ENCODE data around the gene FRY.
A peak's percentile ranks its signal among the peaks of the same experiment; 100 is the strongest.

The FRY gene

GRCh38 chr13:32087955-32088747 is 56.6 kb downstream of the FRY start:
- no peak overlapping the region for H3K4me3 ChIP-seq (ENCODE audit: low read depth, low read length)
- DNase-seq (ENCODE audit: low read depth), result no peak
- TF ChIP-seq, protein P1, sequence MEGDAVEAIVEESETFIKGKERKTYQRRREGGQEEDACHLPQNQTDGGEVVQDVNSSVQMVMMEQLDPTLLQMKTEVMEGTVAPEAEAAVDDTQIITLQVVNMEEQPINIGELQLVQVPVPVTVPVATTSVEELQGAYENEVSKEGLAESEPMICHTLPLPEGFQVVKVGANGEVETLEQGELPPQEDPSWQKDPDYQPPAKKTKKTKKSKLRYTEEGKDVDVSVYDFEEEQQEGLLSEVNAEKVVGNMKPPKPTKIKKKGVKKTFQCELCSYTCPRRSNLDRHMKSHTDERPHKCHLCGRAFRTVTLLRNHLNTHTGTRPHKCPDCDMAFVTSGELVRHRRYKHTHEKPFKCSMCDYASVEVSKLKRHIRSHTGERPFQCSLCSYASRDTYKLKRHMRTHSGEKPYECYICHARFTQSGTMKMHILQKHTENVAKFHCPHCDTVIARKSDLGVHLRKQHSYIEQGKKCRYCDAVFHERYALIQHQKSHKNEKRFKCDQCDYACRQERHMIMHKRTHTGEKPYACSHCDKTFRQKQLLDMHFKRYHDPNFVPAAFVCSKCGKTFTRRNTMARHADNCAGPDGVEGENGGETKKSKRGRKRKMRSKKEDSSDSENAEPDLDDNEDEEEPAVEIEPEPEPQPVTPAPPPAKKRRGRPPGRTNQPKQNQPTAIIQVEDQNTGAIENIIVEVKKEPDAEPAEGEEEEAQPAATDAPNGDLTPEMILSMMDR (IDR thresholded peaks at IDR 0.05; ENCODE audit: insufficient read depth, low read depth, low read length, missing control alignments), result no peak

GRCh38 chr13:32092496-32092895 is 60.9 kb downstream of the FRY start:
- DNase-seq (ENCODE audit: low read depth), result peak; percentile 35
- TF ChIP-seq, protein P1 (IDR thresholded peaks at IDR 0.05; ENCODE audit: insufficient read depth, low read depth, low read length, missing control alignments), result no peak
- no peak overlapping the region for H3K4me3 ChIP-seq (ENCODE audit: low read depth, low read length)

DNA sequence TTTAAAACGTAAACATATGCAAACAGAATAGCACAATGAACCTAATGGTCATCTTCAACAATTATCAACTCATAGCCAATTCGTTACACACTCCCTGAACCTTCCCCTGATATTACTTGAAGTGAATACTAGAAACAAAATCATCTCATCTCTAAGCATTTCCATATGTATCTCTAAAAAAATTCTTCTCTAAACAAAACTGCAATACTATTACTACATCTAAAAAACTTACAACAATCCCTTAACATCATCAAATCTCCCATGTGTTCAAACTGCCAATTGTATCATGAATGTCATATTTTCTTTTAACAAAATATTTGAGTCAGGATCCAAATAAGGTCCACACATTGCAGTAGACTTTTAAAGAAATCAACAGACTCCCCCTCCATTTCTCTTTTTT is 61.4 kb downstream of the FRY start:
- TF ChIP-seq, protein P1 (IDR thresholded peaks at IDR 0.05; ENCODE audit: insufficient read depth, low read depth, low read length, missing control alignments), result no peak
- DNase-seq (ENCODE audit: low read depth), result no peak

GRCh38 chr13:32098272-32098671 is 66.7 kb downstream of the FRY start:
- H3K4me3 ChIP-seq (ENCODE audit: low read depth, low read length), result no peak overlapping the region
- TF ChIP-seq, protein P1 (IDR thresholded peaks at IDR 0.05; ENCODE audit: insufficient read depth, low read depth, low read length, missing control alignments), result no peak
- no peak for DNase-seq (ENCODE audit: low read depth)

More for the DNA sequence above, 61.4 kb downstream of the FRY start:
- H3K4me3 ChIP-seq (ENCODE audit: low read depth, low read length), result no peak overlapping the region

- no peak for DNase-seq (ENCODE audit: low read depth)
- H3K4me3 ChIP-seq (ENCODE audit: low read depth, low read length), result no peak overlapping the region
- TF ChIP-seq, protein P1 (IDR thresholded peaks at IDR 0.05; ENCODE audit: insufficient read depth, low read depth, low read length, missing control alignments), result no peak
These were observed 74.2 kb downstream of the FRY start for GRCh38 chr13:32105653-32106313.

DNA sequence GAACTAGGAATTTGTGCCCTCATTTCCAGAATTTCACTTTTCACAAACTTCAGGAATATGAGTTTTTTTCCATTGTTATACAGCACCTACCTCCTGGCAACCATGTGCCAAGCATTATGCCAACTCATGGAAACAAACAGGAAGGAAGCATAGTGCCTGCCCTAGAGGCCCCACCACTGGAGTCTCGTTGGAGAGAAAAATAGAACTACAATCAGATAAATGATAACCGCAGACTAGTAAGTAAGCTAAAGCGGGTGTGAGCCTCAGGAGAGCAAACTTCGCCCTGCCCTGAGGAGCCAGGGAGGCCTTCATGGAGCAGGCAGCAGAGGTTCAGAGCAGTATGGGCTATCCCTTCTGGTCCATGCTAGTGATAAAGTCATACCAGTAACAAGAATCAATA is 75.9 kb downstream of the FRY start:
- H3K4me3 ChIP-seq (ENCODE audit: low read depth, low read length), result no peak overlapping the region
- DNase-seq (ENCODE audit: low read depth), result no peak
- TF ChIP-seq, protein P1 (IDR thresholded peaks at IDR 0.05; ENCODE audit: insufficient read depth, low read depth, low read length, missing control alignments), result no peak
